Smooth muscle cell (in vitro differentiated cells): ENCODE measurements around the gene UVRAG. TPM values are rescaled to one million over a fixed set of nuclear protein-coding genes. Genes with fewer than 3 reads are reported as not detected.

Experiments used
- DNase-seq: peaks from one replicate; lab custom pipeline; 2025; ENCODE audit not compliant: unreplicated experiment; lab: John Stamatoyannopoulos, UW
- H2AFZ ChIP-seq: fragments of 200-600 bp; sonication (generic); 2 replicates; pipeline ENCODE4 v1.6.0; 2016; ENCODE audit warnings: antibody characterized with exemption, low read depth, mild to moderate bottlenecking
- H3F3A ChIP-seq: fragments of 200-600 bp; sonication (generic); 2 replicates; pipeline ENCODE4 v1.6.0; 2017; ENCODE audit warnings: antibody characterized with exemption, low read depth
- H3K27ac ChIP-seq: fragments of 200-600 bp; sonication (generic); 2 replicates; pipeline ENCODE4 v1.5.1; 2016; ENCODE audit warnings: low read depth, mild to moderate bottlenecking
- H3K27me3 ChIP-seq: fragments of 200-600 bp; sonication (generic); 2 replicates; pipeline ENCODE4 v1.6.1; 2016; ENCODE audit warnings: low read depth, mild to moderate bottlenecking
- H3K36me3 ChIP-seq: fragments of 200-600 bp; sonication (generic); 2 replicates; pipeline ENCODE4 v1.5.1; 2016; ENCODE audit warnings: low read depth
- H3K4me1 ChIP-seq: fragments of 200-600 bp; sonication (generic); 2 replicates; pipeline ENCODE4 v1.5.1; 2016; ENCODE audit warnings: low read depth
- H3K4me2 ChIP-seq: fragments of 200-600 bp; sonication (generic); 2 replicates; pipeline ENCODE4 v1.6.0; 2016; ENCODE audit warnings: mild to moderate bottlenecking
- H3K4me3 ChIP-seq: fragments of 200-600 bp; sonication (generic); 2 replicates; pipeline ENCODE4 v1.5.1; 2016; ENCODE audit warnings: mild to moderate bottlenecking
- H3K79me2 ChIP-seq: fragments of 200-600 bp; sonication (generic); 2 replicates; pipeline ENCODE4 v1.6.0; 2016; ENCODE audit warnings: low read depth, mild to moderate bottlenecking
- H3K9ac ChIP-seq: fragments of 200-600 bp; sonication (generic); 2 replicates; pipeline ENCODE4 v1.6.0; 2016; ENCODE audit warnings: low read depth
- H3K9me3 ChIP-seq: fragments of 200-600 bp; sonication (generic); replicated peaks from 2 replicates; pipeline ENCODE4 v1.5.1; 2016; ENCODE audit warnings: low read depth
- H4K20me1 ChIP-seq: fragments of 200-600 bp; sonication (generic); 2 replicates; pipeline ENCODE4 v1.6.0; 2016; ENCODE audit warnings: low read depth
- CTCF ChIP-seq: fragments of 200-600 bp; sonication (generic); IDR thresholded peaks from 2 replicates; pipeline ENCODE4 v1.5.1; 2017; ENCODE audit warnings: borderline replicate concordance, mild to moderate bottlenecking, antibody characterized with exemption; ENCODE audit not compliant: insufficient read depth, poor library complexity, severe bottlenecking
- WGBS: methylation state at CpG from one replicate; pipeline ENCODE4 v1.1.7; 2016; ENCODE audit warnings: low lambda C conversion rate; 5-methylcytosine and 5-hydroxymethylcytosine counted together
- polyA plus RNA-seq: library from polyadenylated mRNA; unstranded; fragments of >200 nt; fragmentation: Nextera tagmentation; extraction: Ambion mirVana; gene quantifications from 2 replicates; pipeline ENCODE4 v1.2.1, GENCODE V29; 2016
- total RNA-seq: library from RNA; depleted of rRNA; stranded (reverse); fragments of >200 nt; gene quantifications from 2 replicates; pipeline ENCODE4 v1.2.3, GENCODE V29; 2014

The UVRAG gene
- total and polyA plus RNA-seq, 2 experiments from 2014 or later, result 12.9 to 20.2 TPM

- Histone ChIP-seq H3K27me3 (no peaks in the 10 kb centered on the region), H3K4me1 (no peaks in the 10 kb centered on the region), H3K79me2 (no peaks in the 10 kb centered on the region), H3K9me3 (no peaks in the 10 kb centered on the region), H3K9ac (no peak overlapping the region), H3K4me3 (no peak overlapping the region), H3K4me2 (no peak overlapping the region), H4K20me1 (no peaks in the 10 kb centered on the region), H3F3A (no peaks in the 10 kb centered on the region), H3K27ac (no peak overlapping the region), H2AFZ (no peak overlapping the region), H3K36me3 (no peaks in the 10 kb centered on the region)
- TF ChIP-seq CTCF, result no peak
- 88% methylated on average over 1 of the region's 1 CpG for WGBS
- no peak for DNase-seq
These were observed 30.5 kb upstream of the UVRAG start for GRCh38 chr11:75784506-75784905.

- H3K9ac ChIP-seq, result no peak overlapping the region
- H3K4me2 ChIP-seq, result no peak overlapping the region
- H3K27ac ChIP-seq, result no peak overlapping the region
- H3K9me3 ChIP-seq, result no peaks in the 10 kb centered on the region
- H3F3A ChIP-seq, result no peaks in the 10 kb centered on the region
- no peaks in the 10 kb centered on the region for H3K4me1 ChIP-seq
- WGBS, result 85% methylated on average over 4 of the region's 4 CpGs
- H3K36me3 ChIP-seq, result no peaks in the 10 kb centered on the region
- no peak for DNase-seq
- H3K79me2 ChIP-seq, result no peaks in the 10 kb centered on the region
- H2AFZ ChIP-seq, result no peak overlapping the region
- H3K4me3 ChIP-seq, result no peak overlapping the region
- H3K27me3 ChIP-seq, result no peaks in the 10 kb centered on the region
- no peak for TF ChIP-seq CTCF
- H4K20me1 ChIP-seq, result no peaks in the 10 kb centered on the region
These were observed 29.8 kb upstream of the UVRAG start for GRCh38 chr11:75785187-75785586.

GRCh38 chr11:75786101-75786736 lies 28.8 kb upstream of the UVRAG start:
- H3K36me3 ChIP-seq, result no peaks in the 10 kb centered on the region
- no peaks in the 10 kb centered on the region for H3K9me3 ChIP-seq
- DNase-seq, result no peak
- H3K27ac ChIP-seq, result no peak overlapping the region
- no peak overlapping the region for H3K4me2 ChIP-seq
- H3F3A ChIP-seq, result no peaks in the 10 kb centered on the region
- 88% methylated on average over 8 of the region's 8 CpGs for WGBS
- H3K9ac ChIP-seq, result no peak overlapping the region
- no peaks in the 10 kb centered on the region for H3K27me3 ChIP-seq
- no peak overlapping the region for H3K4me3 ChIP-seq
- H2AFZ ChIP-seq, result no peak overlapping the region
- TF ChIP-seq CTCF, result no peak
- H3K79me2 ChIP-seq, result no peaks in the 10 kb centered on the region
- no peaks in the 10 kb centered on the region for H3K4me1 ChIP-seq
- no peaks in the 10 kb centered on the region for H4K20me1 ChIP-seq

- Histone ChIP-seq H3K4me3 (no peak overlapping the region), H3K36me3 (no peaks in the 10 kb centered on the region), H3K27ac (no peak overlapping the region), H3K27me3 (no peaks in the 10 kb centered on the region), H3F3A (no peaks in the 10 kb centered on the region), H3K4me1 (no peaks in the 10 kb centered on the region), H3K79me2 (no peaks in the 10 kb centered on the region), H4K20me1 (no peaks in the 10 kb centered on the region), H3K9ac (no peak overlapping the region), H3K4me2 (no peak overlapping the region), H2AFZ (no peak overlapping the region), H3K9me3 (no peaks in the 10 kb centered on the region)
- DNase-seq, result no peak
- TF ChIP-seq CTCF, result no peak
- 94% methylated on average over 3 of the region's 3 CpGs for WGBS
These were observed 25.5 kb upstream of the UVRAG start for GRCh38 chr11:75789521-75789920.
